PC-3 (cell line): ENCODE data around the gene SPEN.

ENCODE experiments used
- EZH2 ChIP-seq: fragments of 300-600 bp; sonication (generic); IDR thresholded peaks from one replicate; pipeline ENCODE4 v1.6.1; 2017; ENCODE audit warnings: antibody characterized with exemption, mild to moderate bottlenecking, low read length; ENCODE audit not compliant: unreplicated experiment
- TF ChIP-seq, protein P1 (sequence below): fragments of 300-600 bp; sonication (generic); conservative IDR thresholded peaks from 2 replicates; pipeline ENCODE4 v1.5.1; 2017; ENCODE audit warnings: antibody characterized with exemption, low read depth, mild to moderate bottlenecking, low read length

- TF ChIP-seq, protein P1, sequence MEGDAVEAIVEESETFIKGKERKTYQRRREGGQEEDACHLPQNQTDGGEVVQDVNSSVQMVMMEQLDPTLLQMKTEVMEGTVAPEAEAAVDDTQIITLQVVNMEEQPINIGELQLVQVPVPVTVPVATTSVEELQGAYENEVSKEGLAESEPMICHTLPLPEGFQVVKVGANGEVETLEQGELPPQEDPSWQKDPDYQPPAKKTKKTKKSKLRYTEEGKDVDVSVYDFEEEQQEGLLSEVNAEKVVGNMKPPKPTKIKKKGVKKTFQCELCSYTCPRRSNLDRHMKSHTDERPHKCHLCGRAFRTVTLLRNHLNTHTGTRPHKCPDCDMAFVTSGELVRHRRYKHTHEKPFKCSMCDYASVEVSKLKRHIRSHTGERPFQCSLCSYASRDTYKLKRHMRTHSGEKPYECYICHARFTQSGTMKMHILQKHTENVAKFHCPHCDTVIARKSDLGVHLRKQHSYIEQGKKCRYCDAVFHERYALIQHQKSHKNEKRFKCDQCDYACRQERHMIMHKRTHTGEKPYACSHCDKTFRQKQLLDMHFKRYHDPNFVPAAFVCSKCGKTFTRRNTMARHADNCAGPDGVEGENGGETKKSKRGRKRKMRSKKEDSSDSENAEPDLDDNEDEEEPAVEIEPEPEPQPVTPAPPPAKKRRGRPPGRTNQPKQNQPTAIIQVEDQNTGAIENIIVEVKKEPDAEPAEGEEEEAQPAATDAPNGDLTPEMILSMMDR: no peak
- no peak for TF ChIP-seq EZH2
Observed at GRCh38 chr1:15975358-15975804, 127.9 kb downstream of the SPEN start.
